Type B pancreatic cell (in vitro differentiated cells): ENCODE measurements around the gene SMIM24. TPM values are rescaled to one million over a fixed set of nuclear protein-coding genes. Genes with fewer than 3 reads are reported as not detected.

Source experiments
- DNase-seq: peaks from one replicate; pipeline ENCODE4 v3.0.0; 2021; ENCODE audit warnings: mixed read lengths; ENCODE audit not compliant: unreplicated experiment; ENCODE audit errors: extremely low spot score
- H3K27ac Mint-ChIP-seq: 2 replicates; pipeline ENCODE4 v1.8.0; 2021; ENCODE audit warnings: mild to moderate bottlenecking, mixed read lengths
- H3K27me3 Mint-ChIP-seq: 2 replicates; pipeline ENCODE4 v1.8.0; 2021; ENCODE audit warnings: mixed read lengths
- H3K36me3 Mint-ChIP-seq: 2 replicates; pipeline ENCODE4 v1.8.0; 2021; ENCODE audit warnings: mixed read lengths
- H3K4me1 Mint-ChIP-seq: one replicate; pipeline ENCODE4 v1.8.0; 2021; ENCODE audit warnings: mixed read lengths; ENCODE audit not compliant: unreplicated experiment
- H3K4me3 Mint-ChIP-seq: 2 replicates; pipeline ENCODE4 v1.8.0; 2021; ENCODE audit warnings: mild to moderate bottlenecking, mixed read lengths
- H3K9me3 Mint-ChIP-seq: 2 replicates; pipeline ENCODE4 v1.8.0; 2021; ENCODE audit warnings: mixed read lengths
- CTCF ChIP-seq: fragments of 200-600 bp; sonication (generic); conservative IDR thresholded peaks from 2 replicates; pipeline ENCODE4 v1.5.0; 2021; ENCODE audit warnings: antibody characterized with exemption, mild to moderate bottlenecking
- total RNA-seq: library from RNA; stranded (reverse); gene quantifications from 2 replicates; pipeline ENCODE4 v1.2.1, GENCODE V29; 2021; ENCODE audit warnings: low replicate concordance

Gene SMIM24
- total RNA-seq, 1 donor from 2014 or later, result 7.0 TPM

DNA sequence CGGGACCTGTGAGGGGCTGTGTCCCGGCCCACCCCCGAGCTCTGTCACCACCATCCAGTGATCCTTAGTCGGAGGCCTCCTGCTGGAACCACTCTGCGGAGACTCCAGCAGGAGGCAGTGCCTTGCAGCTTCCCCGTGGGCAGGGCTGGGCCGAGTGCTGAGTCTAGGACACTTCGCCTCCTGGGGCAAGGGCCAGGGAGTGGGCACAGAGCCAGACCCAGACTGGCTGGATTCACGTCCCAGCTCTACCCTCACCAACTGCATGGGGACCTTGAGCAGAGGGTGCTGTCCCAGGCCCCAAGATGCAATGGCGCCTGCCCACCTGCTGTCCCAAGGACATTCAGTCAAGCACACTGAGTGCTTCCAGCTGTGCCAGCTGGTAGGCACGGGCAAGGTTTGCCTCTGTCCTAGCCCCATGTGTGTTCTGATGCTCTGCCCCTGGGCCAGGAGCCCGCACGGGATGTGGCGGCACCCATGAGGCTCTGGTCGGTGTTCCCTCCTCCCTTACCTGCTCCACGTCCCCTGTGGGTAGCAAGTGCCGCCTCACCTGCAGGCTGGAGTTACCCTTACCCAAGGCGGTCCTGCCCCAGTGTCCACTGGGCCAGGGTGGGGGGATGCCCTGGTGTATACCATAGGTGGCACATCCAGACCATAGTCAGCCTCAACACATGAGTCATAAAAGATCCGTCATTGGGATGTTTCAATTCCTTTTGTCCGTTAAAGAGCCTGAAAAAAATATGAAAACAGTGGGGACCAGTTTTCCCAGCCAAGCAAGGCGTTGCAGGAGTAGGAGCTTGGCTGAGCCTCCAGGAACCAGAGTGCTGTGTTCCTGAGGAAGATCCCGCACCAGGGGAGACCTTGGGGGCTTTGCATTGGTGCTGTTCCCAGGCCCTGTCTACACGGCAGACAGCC, 33.2 kb upstream of the SMIM24 start:
- H3K4me1 Mint-ChIP-seq, result peaks cover 8% of the 10 kb centered on the region
- peaks cover 3% of the 10 kb centered on the region for H3K36me3 Mint-ChIP-seq
- no peaks in the 10 kb centered on the region for H3K27me3 Mint-ChIP-seq
- DNase-seq, result no peak
- no peak overlapping the region for H3K4me3 Mint-ChIP-seq
- TF ChIP-seq CTCF, result no peak
- H3K27ac Mint-ChIP-seq, result no peak overlapping the region
- H3K9me3 Mint-ChIP-seq, result no peaks in the 10 kb centered on the region

GRCh38 chr19:3512562-3513228, 32.4 kb upstream of the SMIM24 start:
- H3K4me1 Mint-ChIP-seq, result peaks cover 8% of the 10 kb centered on the region
- peaks cover 3% of the 10 kb centered on the region for H3K36me3 Mint-ChIP-seq
- no peak for TF ChIP-seq CTCF
- H3K27ac Mint-ChIP-seq, result no peak overlapping the region
- H3K4me3 Mint-ChIP-seq, result no peak overlapping the region
- DNase-seq, result no peak
- H3K9me3 Mint-ChIP-seq, result no peaks in the 10 kb centered on the region
- H3K27me3 Mint-ChIP-seq, result no peaks in the 10 kb centered on the region

- no peak for TF ChIP-seq CTCF
- no peaks in the 10 kb centered on the region for H3K9me3 Mint-ChIP-seq
- H3K4me3 Mint-ChIP-seq, result no peak overlapping the region
- H3K27me3 Mint-ChIP-seq, result no peaks in the 10 kb centered on the region
- H3K4me1 Mint-ChIP-seq, result peaks cover 8% of the 10 kb centered on the region
- H3K27ac Mint-ChIP-seq, result no peak overlapping the region
- peaks cover 3% of the 10 kb centered on the region for H3K36me3 Mint-ChIP-seq
- no peak for DNase-seq
Measured at GRCh38 chr19:3511506-3512251, 31.4 kb upstream of the SMIM24 start.

GRCh38 chr19:3510727-3511126, 30.4 kb upstream of the SMIM24 start:
- DNase-seq, result no peak
- H3K27me3 Mint-ChIP-seq, result no peaks in the 10 kb centered on the region
- TF ChIP-seq CTCF, result no peak
- peaks cover 10% of the 10 kb centered on the region for H3K4me1 Mint-ChIP-seq
- no peaks in the 10 kb centered on the region for H3K9me3 Mint-ChIP-seq
- peaks cover 3% of the 10 kb centered on the region for H3K36me3 Mint-ChIP-seq
- H3K4me3 Mint-ChIP-seq, result no peak overlapping the region
- no peak overlapping the region for H3K27ac Mint-ChIP-seq

DNA sequence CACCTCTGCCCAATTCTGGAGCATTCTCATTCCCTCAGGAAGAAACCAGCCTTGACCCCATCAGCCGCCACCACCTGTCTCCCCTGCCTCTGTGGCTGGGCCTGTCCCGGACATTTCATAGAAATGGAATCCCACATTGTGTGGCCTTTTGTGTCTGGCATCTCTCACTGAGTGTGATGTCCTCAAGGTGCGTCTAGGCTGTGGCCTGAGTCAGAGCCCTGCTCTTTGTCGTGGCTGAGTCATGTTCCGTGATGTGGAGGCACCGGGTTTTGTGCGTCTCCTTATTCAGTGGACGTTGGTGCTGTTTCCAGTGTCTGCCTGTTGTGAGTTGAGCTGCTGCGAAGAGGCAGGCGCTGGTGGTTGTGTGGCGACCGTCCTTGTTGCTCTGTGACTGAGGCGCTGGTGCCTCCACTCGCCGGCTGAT, 29.3 kb upstream of the SMIM24 start:
- H3K4me1 Mint-ChIP-seq, result peaks cover 17% of the 10 kb centered on the region
- H3K4me3 Mint-ChIP-seq, result peak overlapping the region; percentile 79
- H3K9me3 Mint-ChIP-seq, result no peaks in the 10 kb centered on the region
- no peak for DNase-seq
- TF ChIP-seq CTCF, result no peak
- peak overlapping the region; percentile 73 for H3K27ac Mint-ChIP-seq
- H3K36me3 Mint-ChIP-seq, result peaks cover 3% of the 10 kb centered on the region
- no peaks in the 10 kb centered on the region for H3K27me3 Mint-ChIP-seq
